ENCODE measurements around the gene LIMK2. TPM values are rescaled to one million over a fixed set of nuclear protein-coding genes. Genes with fewer than 3 reads are reported as not detected.
"Not testable (repeated sequence)": the region's sequence is repeated elsewhere in the genome, so short reads cannot be mapped to it uniquely, and the experiment has no call there.

The LIMK2 gene
- total RNA-seq, 1 experiment from 2014 or later: 35.3 TPM

- Histone ChIP-seq H3K9me3 (ENCODE audit: low read length) (no peaks in the 10 kb centered on the region), H3K27ac (ENCODE audit: low read length) (no peak overlapping the region), H4K20me1 (ENCODE audit: insufficient read depth, low read depth, low read length) (no peaks in the 10 kb centered on the region), H3K36me3 (ENCODE audit: insufficient read depth, low read length) (no peaks in the 10 kb centered on the region; the same call in 1 of the 2 replicates), H2AFZ (ENCODE audit: low read length) (no peak overlapping the region), H3K4me1 (ENCODE audit: low read length) (peaks cover 31% of the 10 kb centered on the region), H3K4me2 (ENCODE audit: low read depth, low read length, poor library complexity, severe bottlenecking) (no peak overlapping the region), H3K9ac (ENCODE audit: low read length) (no peak overlapping the region), H3K9me2 (replicated peaks; ENCODE audit: insufficient read depth, low read length) (no peaks in the 10 kb centered on the region), H3K27me3 (ENCODE audit: low read length) (no peaks in the 10 kb centered on the region), H3K79me2 (ENCODE audit: low read length) (peaks cover 76% of the 10 kb centered on the region), H3K4me3 (ENCODE audit: low read length) (no peak overlapping the region)
- DNase-seq: no peak
Observed at GRCh38 chr22:31241936-31242335, 29.8 kb downstream of the LIMK2 start.

DNA sequence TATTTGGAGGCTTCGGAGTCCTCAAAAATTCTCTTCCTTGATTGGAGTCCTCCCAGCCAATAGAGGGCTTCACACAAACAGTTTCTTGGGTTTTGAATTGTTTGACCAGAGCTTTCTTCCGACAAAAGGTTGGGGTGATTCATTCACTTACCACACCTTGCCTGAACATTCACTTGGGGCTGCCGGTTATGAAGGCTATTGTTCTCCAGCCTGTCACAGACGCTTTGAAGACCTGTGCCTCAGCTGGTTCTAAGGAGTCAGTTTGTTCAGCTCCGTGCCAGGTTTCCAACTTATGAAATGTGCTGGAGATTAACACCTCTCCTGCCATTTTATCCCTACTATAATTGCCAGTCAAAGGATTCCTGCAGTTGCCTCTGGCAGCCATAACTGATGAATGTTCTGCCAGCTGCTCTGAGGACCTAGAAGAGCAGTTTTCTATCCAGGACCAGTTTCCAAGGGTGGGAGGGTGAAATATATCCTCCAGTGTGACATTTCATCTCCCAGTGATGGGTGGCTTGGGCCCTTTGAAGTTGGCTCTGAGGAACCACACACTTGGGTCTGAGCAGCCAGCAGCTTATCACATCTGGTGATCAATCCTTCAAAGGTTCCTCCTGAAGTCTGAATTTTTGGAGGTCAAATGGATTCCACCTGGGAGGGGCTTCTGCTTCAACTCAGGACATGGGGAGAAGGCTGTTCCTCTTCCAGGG lies 31.4 kb downstream of the LIMK2 start:
- H3K36me3 ChIP-seq (ENCODE audit: insufficient read depth, low read length): no peaks in the 10 kb centered on the region; the same call in 1 of the 2 replicates
- H2AFZ ChIP-seq (ENCODE audit: low read length): no peak overlapping the region
- H3K4me2 ChIP-seq (ENCODE audit: low read depth, low read length, poor library complexity, severe bottlenecking): peak overlapping the region; percentile 42
- H3K9me2 ChIP-seq (replicated peaks; ENCODE audit: insufficient read depth, low read length): no peaks in the 10 kb centered on the region
- H4K20me1 ChIP-seq (ENCODE audit: insufficient read depth, low read depth, low read length): no peaks in the 10 kb centered on the region
- peak overlapping the region; percentile 47 for H3K27ac ChIP-seq (ENCODE audit: low read length)
- H3K79me2 ChIP-seq (ENCODE audit: low read length): peaks cover 85% of the 10 kb centered on the region
- H3K4me3 ChIP-seq (ENCODE audit: low read length): no peak overlapping the region
- H3K4me1 ChIP-seq (ENCODE audit: low read length): peaks cover 43% of the 10 kb centered on the region
- DNase-seq: no peak
- peak overlapping the region; percentile 26; the same call in 1 of the 2 replicates for H3K9ac ChIP-seq (ENCODE audit: low read length)
- H3K9me3 ChIP-seq (ENCODE audit: low read length): no peaks in the 10 kb centered on the region
- no peaks in the 10 kb centered on the region for H3K27me3 ChIP-seq (ENCODE audit: low read length)

DNA sequence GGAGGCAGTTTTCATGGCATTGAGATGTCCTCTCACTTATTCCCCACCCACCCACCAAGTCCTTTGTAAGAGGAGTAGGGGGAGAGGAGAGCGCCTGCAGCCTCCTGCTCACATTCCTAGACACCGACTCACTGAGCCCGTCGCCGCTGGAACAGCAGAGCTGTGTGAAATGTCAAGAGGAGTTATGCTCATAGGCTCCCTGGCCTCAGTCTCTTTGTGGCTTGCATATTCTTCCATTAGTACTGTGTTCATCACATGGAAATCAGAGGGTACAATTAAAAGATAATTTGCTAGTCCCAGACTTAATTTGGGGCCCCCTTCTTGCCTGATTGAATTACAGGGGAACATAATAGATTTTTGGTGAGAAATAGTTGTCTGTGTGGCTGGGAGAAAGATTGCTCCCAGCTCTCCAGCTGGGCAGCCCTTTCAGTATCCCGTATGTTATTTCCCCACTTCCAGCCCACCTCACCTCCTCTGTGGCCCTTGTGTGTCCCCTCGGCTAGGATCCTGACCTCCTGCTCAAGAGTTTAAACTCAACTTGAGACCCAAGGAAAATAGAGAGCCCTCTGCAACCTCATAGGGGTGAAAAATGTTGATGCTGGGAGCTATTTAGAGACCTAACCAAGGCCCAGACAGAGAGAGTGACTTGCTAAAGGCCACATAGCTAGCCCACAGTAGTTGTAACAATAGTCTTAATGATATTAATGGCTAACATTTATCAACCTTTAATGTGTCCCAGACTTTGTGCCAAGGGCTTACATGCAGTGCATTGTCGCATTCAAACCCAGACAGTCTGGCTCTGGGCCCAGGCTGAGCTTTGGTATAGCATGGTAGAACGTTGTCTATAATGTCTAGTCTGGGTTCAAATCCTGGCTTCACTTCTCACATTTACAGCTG lies 32.2 kb downstream of the LIMK2 start:
- H3K27ac ChIP-seq (ENCODE audit: low read length): peak overlapping the region; percentile 47
- H3K36me3 ChIP-seq (ENCODE audit: insufficient read depth, low read length): no peaks in the 10 kb centered on the region; the same call in 1 of the 2 replicates
- H3K4me2 ChIP-seq (ENCODE audit: low read depth, low read length, poor library complexity, severe bottlenecking): peak overlapping the region; percentile 42
- no peaks in the 10 kb centered on the region for H3K27me3 ChIP-seq (ENCODE audit: low read length)
- no peaks in the 10 kb centered on the region for H3K9me2 ChIP-seq (replicated peaks; ENCODE audit: insufficient read depth, low read length)
- no peaks in the 10 kb centered on the region for H4K20me1 ChIP-seq (ENCODE audit: insufficient read depth, low read depth, low read length)
- no peak overlapping the region for H2AFZ ChIP-seq (ENCODE audit: low read length)
- no peaks in the 10 kb centered on the region for H3K9me3 ChIP-seq (ENCODE audit: low read length)
- peak overlapping the region; percentile 26; the same call in 1 of the 2 replicates for H3K9ac ChIP-seq (ENCODE audit: low read length)
- DNase-seq: no peak
- no peak overlapping the region for H3K4me3 ChIP-seq (ENCODE audit: low read length)
- H3K79me2 ChIP-seq (ENCODE audit: low read length): peaks cover 85% of the 10 kb centered on the region
- H3K4me1 ChIP-seq (ENCODE audit: low read length): peaks cover 43% of the 10 kb centered on the region

DNA sequence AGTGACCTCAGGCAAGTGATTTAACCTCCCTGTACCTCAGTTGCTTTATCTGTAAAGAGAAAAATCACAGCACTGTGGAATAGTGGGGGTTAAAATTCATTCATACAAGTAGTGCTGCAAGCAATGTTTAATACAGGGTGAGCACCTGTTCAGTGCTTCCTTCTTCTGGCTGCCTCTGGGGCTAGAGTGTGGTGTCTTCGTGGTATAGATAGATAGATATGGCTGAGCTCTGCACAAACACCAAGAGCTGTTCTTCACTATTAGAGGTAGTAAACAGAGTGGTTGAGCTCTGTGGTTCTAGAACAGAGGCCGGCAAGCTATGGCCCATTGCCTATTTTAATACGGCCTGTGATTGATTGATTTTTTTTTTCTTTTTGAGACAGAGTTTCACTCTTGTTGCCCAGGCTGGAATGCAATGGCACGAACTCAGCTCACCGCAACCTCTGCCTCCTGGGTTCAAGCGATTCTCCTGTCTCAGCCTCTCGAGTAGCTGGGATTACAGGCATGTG lies 32.9 kb downstream of the LIMK2 start:
- no peak overlapping the region for H2AFZ ChIP-seq (ENCODE audit: low read length)
- 0 out of 2 replicates have a peak, but pooled peaks cover 2% of the 10 kb centered on the region for H4K20me1 ChIP-seq (ENCODE audit: insufficient read depth, low read depth, low read length)
- 0 out of 2 replicates have a peak overlapping the region, but pooled peaks have one; percentile 47 for H3K27ac ChIP-seq (ENCODE audit: low read length)
- no peaks in the 10 kb centered on the region for H3K9me2 ChIP-seq (replicated peaks; ENCODE audit: insufficient read depth, low read length)
- H3K36me3 ChIP-seq (ENCODE audit: insufficient read depth, low read length): no peaks in the 10 kb centered on the region; the same call in 1 of the 2 replicates
- no peaks in the 10 kb centered on the region for H3K27me3 ChIP-seq (ENCODE audit: low read length)
- H3K9ac ChIP-seq (ENCODE audit: low read length): no peak overlapping the region
- no peaks in the 10 kb centered on the region for H3K9me3 ChIP-seq (ENCODE audit: low read length)
- H3K4me3 ChIP-seq (ENCODE audit: low read length): no peak overlapping the region
- H3K4me2 ChIP-seq (ENCODE audit: low read depth, low read length, poor library complexity, severe bottlenecking): no peak overlapping the region
- DNase-seq: no peak
- peaks cover 83% of the 10 kb centered on the region for H3K79me2 ChIP-seq (ENCODE audit: low read length)
- H3K4me1 ChIP-seq (ENCODE audit: low read length): peaks cover 43% of the 10 kb centered on the region

GRCh38 chr22:31245998-31246397 lies 33.9 kb downstream of the LIMK2 start:
- H3K36me3 ChIP-seq (ENCODE audit: insufficient read depth, low read length); H3K9me2 ChIP-seq (replicated peaks; ENCODE audit: insufficient read depth, low read length); H4K20me1 ChIP-seq (ENCODE audit: insufficient read depth, low read depth, low read length); H3K27me3 ChIP-seq (ENCODE audit: low read length); H2AFZ ChIP-seq (ENCODE audit: low read length); H3K4me3 ChIP-seq (ENCODE audit: low read length); H3K4me2 ChIP-seq (ENCODE audit: low read depth, low read length, poor library complexity, severe bottlenecking); H3K9ac ChIP-seq (ENCODE audit: low read length); H3K27ac ChIP-seq (ENCODE audit: low read length); DNase-seq; H3K9me3 ChIP-seq (ENCODE audit: low read length): not testable (repeated sequence)
- Histone ChIP-seq H3K4me1 (ENCODE audit: low read length) (peaks cover 43% of the 10 kb centered on the region), H3K79me2 (ENCODE audit: low read length) (peaks cover 85% of the 10 kb centered on the region)

DNA sequence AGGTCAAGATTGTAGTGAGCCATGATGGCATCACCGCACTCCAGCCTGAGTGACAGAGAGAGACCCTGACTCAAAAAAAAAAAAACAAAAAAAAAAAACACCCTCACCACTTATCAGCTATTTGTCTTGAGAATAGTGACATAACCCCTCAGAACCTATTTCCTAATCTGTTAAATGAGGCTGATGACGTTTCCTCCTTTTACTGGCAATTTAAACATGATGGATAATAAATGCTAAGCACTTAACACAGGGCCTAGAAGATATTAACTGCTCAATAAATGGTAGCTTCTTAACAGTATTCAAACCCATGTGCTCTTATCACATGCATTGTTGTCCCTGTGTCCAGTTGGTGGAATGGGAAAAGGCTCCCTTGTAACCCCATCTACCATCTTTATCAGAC lies 34.6 kb downstream of the LIMK2 start:
- Histone ChIP-seq H3K4me3 (ENCODE audit: low read length) (no peak overlapping the region), H3K9ac (ENCODE audit: low read length) (no peak overlapping the region), H3K79me2 (ENCODE audit: low read length) (peaks cover 83% of the 10 kb centered on the region), H3K27me3 (ENCODE audit: low read length) (no peaks in the 10 kb centered on the region), H4K20me1 (ENCODE audit: insufficient read depth, low read depth, low read length) (0 out of 2 replicates have a peak, but pooled peaks cover 2% of the 10 kb centered on the region), H3K4me2 (ENCODE audit: low read depth, low read length, poor library complexity, severe bottlenecking) (no peak overlapping the region), H3K9me2 (replicated peaks; ENCODE audit: insufficient read depth, low read length) (no peaks in the 10 kb centered on the region), H3K36me3 (ENCODE audit: insufficient read depth, low read length) (no peaks in the 10 kb centered on the region; the same call in 1 of the 2 replicates), H3K4me1 (ENCODE audit: low read length) (peaks cover 43% of the 10 kb centered on the region), H2AFZ (ENCODE audit: low read length) (no peak overlapping the region), H3K9me3 (ENCODE audit: low read length) (no peaks in the 10 kb centered on the region), H3K27ac (ENCODE audit: low read length) (no peak overlapping the region)
- no peak for DNase-seq

GRCh38 chr22:31247726-31248125 lies 35.6 kb downstream of the LIMK2 start:
- H3K4me2 ChIP-seq (ENCODE audit: low read depth, low read length, poor library complexity, severe bottlenecking): peak overlapping the region; percentile 3
- no peak overlapping the region for H3K4me3 ChIP-seq (ENCODE audit: low read length)
- H3K9me2 ChIP-seq (replicated peaks; ENCODE audit: insufficient read depth, low read length): no peaks in the 10 kb centered on the region
- H3K9me3 ChIP-seq (ENCODE audit: low read length): no peaks in the 10 kb centered on the region
- H3K9ac ChIP-seq (ENCODE audit: low read length): peak overlapping the region; percentile 33; the same call in 1 of the 2 replicates
- no peaks in the 10 kb centered on the region for H3K27me3 ChIP-seq (ENCODE audit: low read length)
- no peaks in the 10 kb centered on the region for H3K36me3 ChIP-seq (ENCODE audit: insufficient read depth, low read length)
- no peak overlapping the region for H3K27ac ChIP-seq (ENCODE audit: low read length)
- H3K4me1 ChIP-seq (ENCODE audit: low read length): peaks cover 36% of the 10 kb centered on the region
- H2AFZ ChIP-seq (ENCODE audit: low read length): no peak overlapping the region
- H4K20me1 ChIP-seq (ENCODE audit: insufficient read depth, low read depth, low read length): 0 out of 2 replicates have a peak, but pooled peaks cover 2% of the 10 kb centered on the region
- no peak for DNase-seq
- H3K79me2 ChIP-seq (ENCODE audit: low read length): peaks cover 79% of the 10 kb centered on the region
